Psoas muscle (tissue), 8 donors: ENCODE results near the gene TPCN1. TPM values are rescaled to one million over a fixed set of nuclear protein-coding genes. Genes with fewer than 3 reads are reported as not detected.

Experiments used
- ATAC-seq, 4 donors: fragments of 200-7000 bp; cut with Tn5 transposase; one replicate each; pipeline ENCODE4 v1.9.1; 2020; ENCODE audit warnings: moderate library complexity in 3 of 4, mild to moderate bottlenecking in 2 of 4
- DNase-seq, 2 donors: peaks; one replicate each; pipeline ENCODE4 v3.0.0-alpha.2; 2020
- H3K27ac ChIP-seq: fragments of 200-600 bp; one replicate; pipeline ENCODE4 v1.8.0; 2022
- H3K27me3 ChIP-seq, 3 donors: fragments of 200-600 bp in 1 of 3; one replicate each; pipeline versions ENCODE4 v1.6.1 to v1.8.0; 2013 to 2022; ENCODE audit warnings: low read length in 2 of 3, mild to moderate bottlenecking in 2 of 3, moderate library complexity in 1 of 3; ENCODE audit not compliant: insufficient read depth in 3 of 3
- H3K36me3 ChIP-seq, 2 donors: fragments of 200-600 bp in 1 of 2; one replicate each; pipeline versions ENCODE4 v1.6.1 to v1.8.0; 2013 to 2022; ENCODE audit warnings: low read depth in 1 of 2, mild to moderate bottlenecking in 1 of 2, moderate library complexity in 1 of 2; ENCODE audit not compliant: insufficient read depth in 1 of 2
- H3K4me1 ChIP-seq: fragments of 200-600 bp; one replicate; pipeline ENCODE4 v1.8.0; 2022
- H3K4me3 ChIP-seq: fragments of 200-600 bp; one replicate; pipeline ENCODE4 v1.8.0; 2022; ENCODE audit warnings: mild to moderate bottlenecking
- H3K9me3 ChIP-seq: fragments of 200-600 bp; one replicate; pipeline ENCODE4 v1.8.0; 2022
- WGBS, 3 donors: extraction: QIAGEN DNeasy Blood & Tissue Kit; methylation state at CpG; one replicate each; pipeline versions ENCODE4 v1.1.6 to v1.1.7; 2013; 5-methylcytosine and 5-hydroxymethylcytosine counted together
- intact Hi-C, 2 donors: fragments of 100-400 bp; cut with DNase I; formaldehyde crosslinking; loops; one replicate each; pipeline versions ENCODE4 v1.11.0 to v1.14.2; 2022
- long read RNA-seq, 2 donors: library from polyadenylated mRNA; unstranded; transcript quantifications; one replicate each; pipeline ENCODE4 v2.0.0, GENCODE V29; 2021
- polyA plus RNA-seq, 3 donors: library from polyadenylated mRNA; stranded (reverse); fragments of 200-250 nt; gene quantifications; one replicate each; pipeline ENCODE4 v1.2.3, GENCODE V29; 2013
- total RNA-seq, 4 donors: library from RNA; stranded (reverse); fragmentation: NEBNext Ultra II Directional in 2 of 4; extraction: Animal tissue kit (Norgen Biotek cat#: 25700) in 2 of 4; gene quantifications; one replicate each; pipeline versions ENCODE4 v1.2.1 to v1.2.4, GENCODE V29; 2021 to 2023
- TF ChIP-seq, protein P1 (sequence below): fragments of 200-600 bp; IDR thresholded peaks from one replicate; pipeline ENCODE4 v1.8.0; 2022; ENCODE audit warnings: antibody characterized with exemption
- donor health status: healthy with polysubstance abuse.
- donor health status: DM: no; HTN: no; CAD: no; lungs with moderate emphysema.
- donor health status: Bipolar disorder and iron deficiency.
- donor health status: healthy.
- donor health status: DM: yes; HTN: yes; CAD: no.
- donor health status: DM: no; HTN: no; CAD: no.
- donor health status: DM: no; HTN: no; CAD: no.
- donor health status: DM: yes; HTN: yes; CAD: no.

Gene TPCN1
- total RNA-seq = 10 to 100 TPM; 24.9 to 36.2 (median 27.0) TPM
- 10 to 100 TPM in 2 of 3 donors, 1 to 10 TPM in 1; 7.6 to 33.7 (median 18.2) TPM for polyA plus RNA-seq
- long read RNA-seq, donor 1, full-length matches to known transcripts = 1 of 9 reads
- long read RNA-seq, donor 1, partial matches to known transcripts = 5 of 9 reads
- long read RNA-seq, donor 1, other reads (novel, unspliced or antisense) = 3 of 9 reads
- long read RNA-seq, donor 2, partial matches to known transcripts = 12 of 15 reads
- long read RNA-seq, donor 2, other reads (novel, unspliced or antisense) = 3 of 15 reads

DNA sequence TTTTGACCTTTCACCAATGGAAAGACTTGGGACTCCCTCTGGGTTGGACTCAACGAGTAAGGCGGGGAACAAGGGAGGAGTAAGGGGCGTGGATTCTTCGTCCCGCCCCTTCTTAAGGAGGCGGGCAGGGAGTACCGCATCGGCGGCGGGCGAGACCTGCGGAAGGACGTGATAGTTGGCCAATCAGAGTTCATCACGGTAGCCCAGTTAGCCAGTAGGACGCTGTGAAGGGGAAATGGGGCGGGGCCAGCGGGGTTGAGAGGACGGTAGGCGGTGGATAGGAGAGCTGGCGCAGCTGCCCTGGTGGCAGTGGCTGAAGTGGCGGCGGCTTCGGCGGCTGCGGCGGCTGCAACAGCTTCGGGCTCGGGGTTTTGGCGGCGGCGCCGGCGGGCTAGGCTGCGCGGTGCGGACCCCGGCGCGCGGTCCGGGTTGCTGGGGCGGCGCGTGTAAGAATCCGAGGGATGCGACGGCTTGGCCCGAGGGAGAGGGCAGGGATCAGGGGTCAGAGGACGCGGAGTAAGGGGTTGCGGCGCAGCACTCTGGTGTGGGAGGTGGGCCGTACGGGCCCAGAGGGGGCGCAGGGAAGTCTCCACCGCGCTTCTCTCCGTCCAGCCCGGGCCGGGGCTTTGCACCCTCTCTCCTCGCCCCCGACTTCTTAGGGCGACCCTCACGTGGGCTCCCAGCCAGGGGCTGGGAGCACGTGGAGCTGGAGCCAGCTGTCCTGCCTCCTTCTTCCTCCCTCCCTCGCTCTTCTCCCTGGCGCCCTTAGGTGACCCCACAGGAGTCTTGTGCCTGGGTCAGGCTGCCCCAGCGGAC is at the start of gene TPCN1:
Gene TPCN1, plus strand, starts transcription at position 284 of the 816 bp plus-strand sequence. CDS start 5,389 bp downstream, outside the sequence.
- 0% methylated on average over 28 to 68 of the region's 68 CpGs for WGBS, 3 donors
- Histone ChIP-seq H3K9me3 (no peaks in the 10 kb centered on the region), H3K4me1 (peaks cover 35% of the 10 kb centered on the region), H3K27ac (peak within 1 kb of the TSS; percentile 94), H3K4me3 (peak within 1 kb of the TSS; percentile 88), H3K36me3 (no peaks in the 10 kb centered on the region), H3K27me3 (no peaks in the 10 kb centered on the region)
- intact Hi-C loops = loop anchor here in 1 of 2 donors (5.0 kb wide), 1 partner anchor 34 kb away; the partner anchor contains the start of genes DDX54 and RITA1
- DNase-seq (peak; percentile 100), ATAC-seq (peak; percentile 91 to 95 (median 94))
- TF ChIP-seq, protein P1, sequence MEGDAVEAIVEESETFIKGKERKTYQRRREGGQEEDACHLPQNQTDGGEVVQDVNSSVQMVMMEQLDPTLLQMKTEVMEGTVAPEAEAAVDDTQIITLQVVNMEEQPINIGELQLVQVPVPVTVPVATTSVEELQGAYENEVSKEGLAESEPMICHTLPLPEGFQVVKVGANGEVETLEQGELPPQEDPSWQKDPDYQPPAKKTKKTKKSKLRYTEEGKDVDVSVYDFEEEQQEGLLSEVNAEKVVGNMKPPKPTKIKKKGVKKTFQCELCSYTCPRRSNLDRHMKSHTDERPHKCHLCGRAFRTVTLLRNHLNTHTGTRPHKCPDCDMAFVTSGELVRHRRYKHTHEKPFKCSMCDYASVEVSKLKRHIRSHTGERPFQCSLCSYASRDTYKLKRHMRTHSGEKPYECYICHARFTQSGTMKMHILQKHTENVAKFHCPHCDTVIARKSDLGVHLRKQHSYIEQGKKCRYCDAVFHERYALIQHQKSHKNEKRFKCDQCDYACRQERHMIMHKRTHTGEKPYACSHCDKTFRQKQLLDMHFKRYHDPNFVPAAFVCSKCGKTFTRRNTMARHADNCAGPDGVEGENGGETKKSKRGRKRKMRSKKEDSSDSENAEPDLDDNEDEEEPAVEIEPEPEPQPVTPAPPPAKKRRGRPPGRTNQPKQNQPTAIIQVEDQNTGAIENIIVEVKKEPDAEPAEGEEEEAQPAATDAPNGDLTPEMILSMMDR = no peak

DNA sequence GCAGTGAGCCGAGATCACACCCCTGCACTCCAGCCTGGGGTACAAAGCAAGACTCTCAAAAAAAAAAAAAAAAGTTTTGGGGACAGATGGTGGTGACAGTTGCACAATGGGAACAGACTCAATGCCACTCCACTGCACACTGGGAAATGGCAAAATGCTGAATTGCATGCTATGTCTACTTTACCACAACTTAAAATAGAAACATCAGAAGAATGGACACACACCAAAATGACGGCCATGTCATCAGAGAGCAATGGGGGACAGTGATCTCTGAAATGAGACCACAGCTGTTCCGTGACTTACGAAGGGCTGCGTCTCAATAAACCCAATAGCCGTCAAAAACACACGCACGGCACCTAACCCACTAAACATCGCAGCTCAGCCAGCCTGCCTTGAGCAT is 49.7 kb upstream of the TPCN1 start:
- intact Hi-C loops = no loop called here
- DNase-seq = no peak
- Histone ChIP-seq H3K4me3 (no peak overlapping the region), H3K4me1 (no peaks in the 10 kb centered on the region), H3K9me3 (no peaks in the 10 kb centered on the region), H3K27ac (no peak overlapping the region), H3K36me3 (peaks cover 13 to 95% of the 10 kb centered on the region in 2 donors), H3K27me3 (no peaks in the 10 kb centered on the region)
- ATAC-seq = no peak
- 92 to 95% (median 94%) methylated on average over 9 of the region's 9 CpGs for WGBS, 3 donors
- TF ChIP-seq, protein P1 = no peak

DNA sequence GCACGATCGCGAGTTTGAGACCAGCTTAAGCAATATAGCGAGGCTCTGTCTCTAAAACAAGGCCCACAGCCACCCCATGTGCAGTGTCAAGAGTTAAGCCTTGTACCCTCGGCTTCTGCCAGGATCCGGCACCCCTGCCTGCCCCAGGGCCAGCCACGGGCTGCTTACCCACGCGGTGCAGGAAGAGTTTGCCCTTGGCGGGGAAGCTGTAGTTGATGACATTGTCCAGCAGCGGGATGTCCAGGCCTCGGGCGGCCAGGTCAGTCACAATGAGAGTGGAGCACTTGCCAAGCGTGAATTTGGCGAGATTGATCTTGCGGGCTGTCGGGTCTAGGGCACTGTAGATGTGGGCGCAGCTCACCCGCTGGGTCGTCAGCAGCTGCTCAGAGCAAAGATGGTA is 49.1 kb upstream of the TPCN1 start:
- TF ChIP-seq, protein P1 = no peak
- no peaks in the 10 kb centered on the region for H3K9me3 ChIP-seq
- no peaks in the 10 kb centered on the region for H3K4me1 ChIP-seq
- no peak overlapping the region for H3K4me3 ChIP-seq
- intact Hi-C loops = no loop called here
- H3K27me3 ChIP-seq = no peaks in the 10 kb centered on the region
- H3K27ac ChIP-seq = no peak overlapping the region
- DNase-seq (no peak), ATAC-seq (no peak)
- 94 to 95% (median 94%) methylated on average over 20 of the region's 20 CpGs for WGBS, 3 donors
- peaks cover 17 to 95% of the 10 kb centered on the region in 2 donors for H3K36me3 ChIP-seq

DNA sequence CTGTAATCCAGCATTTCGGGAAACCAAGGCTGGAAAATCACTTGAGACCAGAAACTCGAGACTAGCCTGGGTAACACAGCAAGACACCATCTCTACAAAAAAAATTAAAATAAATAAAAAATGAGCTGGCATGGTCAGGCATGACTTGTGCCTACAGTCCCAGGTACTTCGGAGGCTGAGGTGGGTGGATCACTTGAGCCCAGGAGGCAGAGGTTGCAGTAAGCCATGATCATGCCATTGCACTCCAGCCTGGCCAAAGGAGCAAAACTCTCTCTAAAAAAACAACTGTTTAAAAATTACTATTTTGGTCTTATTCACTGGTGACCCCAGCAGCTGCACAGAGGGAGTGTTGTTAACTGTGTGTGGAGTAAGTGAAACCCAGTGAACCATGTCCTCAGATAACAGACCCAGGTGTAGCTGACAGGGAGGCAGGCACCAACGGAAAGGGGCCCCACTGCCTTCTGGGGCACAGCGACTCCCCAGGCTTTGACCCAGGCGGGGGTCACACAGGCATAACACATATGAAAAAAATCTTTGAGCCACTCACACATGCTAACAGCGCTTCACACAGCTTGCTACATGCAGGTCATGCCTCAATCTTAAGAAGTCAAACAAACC is 48.1 kb upstream of the TPCN1 start:
- Histone ChIP-seq H3K4me3 (no peak overlapping the region), H3K4me1 (no peaks in the 10 kb centered on the region), H3K9me3 (no peaks in the 10 kb centered on the region), H3K27ac (no peak overlapping the region), H3K36me3 (peaks cover 18 to 95% of the 10 kb centered on the region in 2 donors), H3K27me3 (no peaks in the 10 kb centered on the region)
- DNase-seq = no peak
- intact Hi-C loops = no loop called here
- no peak for ATAC-seq
- WGBS, 3 donors = 90 to 92% (median 91%) methylated on average over 7 of the region's 7 CpGs
- TF ChIP-seq, protein P1 = no peak
